NCI-H1048 (cell line): ENCODE data around the gene TMEM59.
"Not testable (repeated sequence)": the region's sequence is repeated elsewhere in the genome, so short reads cannot be mapped to it uniquely, and the experiment has no call there.

Source experiments
- DNase-seq: peaks from one replicate; lab custom pipeline; 2025; lab: John Stamatoyannopoulos, UW

TMEM59 gene

DNA sequence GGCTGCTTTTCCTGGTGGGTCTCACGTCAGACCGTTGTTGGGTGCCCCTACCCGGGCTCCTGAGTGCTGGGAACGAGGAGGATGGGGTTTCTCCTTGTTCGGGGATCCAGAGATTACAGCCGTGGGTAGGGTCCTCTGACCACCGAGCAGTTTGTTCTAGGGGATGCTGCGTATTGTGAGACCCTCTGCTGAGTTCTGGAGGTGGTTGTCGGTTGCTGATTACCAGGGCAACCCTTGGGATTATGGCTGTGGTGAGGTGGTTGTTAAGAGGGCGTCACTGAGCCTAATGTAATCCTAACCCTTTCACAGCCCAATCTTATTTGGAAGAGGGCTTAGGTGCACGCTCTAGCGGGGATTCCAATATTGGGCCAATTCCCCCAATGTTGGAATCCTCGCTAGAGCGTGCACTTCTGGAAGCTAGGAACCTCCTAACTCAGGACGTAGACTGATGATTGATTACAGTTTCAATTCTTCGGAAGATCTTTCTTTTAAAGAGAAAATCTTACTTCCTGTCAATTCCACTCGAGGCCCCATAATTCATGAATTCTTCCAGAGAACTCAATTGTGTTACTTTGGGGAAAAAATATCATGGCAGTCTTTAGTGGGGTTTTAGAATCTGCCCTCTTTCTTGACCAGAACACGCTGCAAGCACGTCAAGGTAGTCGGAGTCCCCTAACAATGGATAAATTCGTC, 887 bp upstream of the TMEM59 start:
- no peak for DNase-seq

DNA sequence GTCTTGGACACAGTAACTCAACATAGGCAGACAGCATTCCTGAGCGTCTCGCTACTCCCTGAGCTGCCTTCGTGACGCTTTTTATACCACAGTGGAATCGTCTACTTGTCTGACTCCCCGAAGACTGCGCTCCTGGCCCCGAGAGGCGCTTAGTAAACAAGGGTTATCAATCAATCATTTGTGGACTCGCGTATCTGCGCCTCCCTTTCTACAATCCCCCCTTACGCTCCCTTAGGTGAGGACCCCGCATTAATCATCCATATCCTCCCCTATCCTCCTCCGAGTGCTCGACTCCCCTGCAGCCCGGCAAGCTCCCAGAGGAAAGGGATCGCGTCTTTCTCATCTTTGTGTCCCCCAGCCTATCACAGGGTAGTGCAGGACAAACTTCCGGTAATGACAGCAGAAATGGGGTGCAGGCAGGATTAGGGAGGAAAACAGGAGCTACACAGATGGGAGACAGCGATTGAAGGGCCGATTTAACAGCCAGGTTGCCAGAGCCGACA, 522 bp downstream of the TMEM59 start:
- no peak for DNase-seq

DNA sequence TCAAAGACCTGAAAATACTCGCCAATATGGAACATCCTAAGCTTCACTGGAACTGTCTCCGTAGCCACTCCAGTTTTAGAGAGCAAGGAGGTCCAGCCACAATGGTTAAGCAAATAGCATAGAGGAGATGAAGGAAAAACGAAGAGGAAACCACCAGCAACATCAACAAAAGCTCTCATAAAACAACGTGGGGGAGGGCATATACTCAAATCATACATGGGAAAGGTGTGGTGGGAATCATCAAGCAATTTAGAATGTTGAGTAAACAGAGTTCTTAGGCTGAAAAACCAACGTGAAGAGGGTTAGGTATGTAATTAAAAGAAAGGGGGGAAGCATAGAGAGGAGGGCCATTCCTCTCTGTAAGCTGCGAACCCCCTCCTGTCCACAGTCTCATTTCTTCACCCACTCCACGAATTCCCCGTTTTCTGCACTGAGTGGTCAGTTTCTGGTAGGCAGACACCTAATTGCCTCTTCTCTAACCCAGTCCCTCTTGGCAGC, 1.0 kb downstream of the TMEM59 start:
- no peak for DNase-seq

DNA sequence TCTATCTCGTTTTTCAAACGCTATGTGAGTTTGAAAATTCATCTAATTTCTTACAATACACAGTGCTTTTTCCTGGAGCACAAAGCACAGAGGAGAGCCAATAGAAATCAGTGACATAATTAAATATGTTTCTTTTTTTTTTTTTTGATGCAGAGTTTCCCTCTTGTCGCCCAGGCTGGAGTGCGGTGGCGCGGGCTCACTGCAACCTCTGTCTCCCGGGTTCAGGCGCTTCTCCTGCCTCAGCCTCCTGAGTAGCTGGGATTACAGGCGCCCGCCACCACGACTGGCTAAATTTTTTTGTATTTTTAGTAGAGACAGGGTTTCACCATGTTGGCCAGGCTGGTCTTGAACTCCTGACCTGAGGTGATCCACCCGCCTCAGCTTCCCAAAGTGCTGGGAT, 2.6 kb downstream of the TMEM59 start:
- DNase-seq, result not testable (repeated sequence)

DNA sequence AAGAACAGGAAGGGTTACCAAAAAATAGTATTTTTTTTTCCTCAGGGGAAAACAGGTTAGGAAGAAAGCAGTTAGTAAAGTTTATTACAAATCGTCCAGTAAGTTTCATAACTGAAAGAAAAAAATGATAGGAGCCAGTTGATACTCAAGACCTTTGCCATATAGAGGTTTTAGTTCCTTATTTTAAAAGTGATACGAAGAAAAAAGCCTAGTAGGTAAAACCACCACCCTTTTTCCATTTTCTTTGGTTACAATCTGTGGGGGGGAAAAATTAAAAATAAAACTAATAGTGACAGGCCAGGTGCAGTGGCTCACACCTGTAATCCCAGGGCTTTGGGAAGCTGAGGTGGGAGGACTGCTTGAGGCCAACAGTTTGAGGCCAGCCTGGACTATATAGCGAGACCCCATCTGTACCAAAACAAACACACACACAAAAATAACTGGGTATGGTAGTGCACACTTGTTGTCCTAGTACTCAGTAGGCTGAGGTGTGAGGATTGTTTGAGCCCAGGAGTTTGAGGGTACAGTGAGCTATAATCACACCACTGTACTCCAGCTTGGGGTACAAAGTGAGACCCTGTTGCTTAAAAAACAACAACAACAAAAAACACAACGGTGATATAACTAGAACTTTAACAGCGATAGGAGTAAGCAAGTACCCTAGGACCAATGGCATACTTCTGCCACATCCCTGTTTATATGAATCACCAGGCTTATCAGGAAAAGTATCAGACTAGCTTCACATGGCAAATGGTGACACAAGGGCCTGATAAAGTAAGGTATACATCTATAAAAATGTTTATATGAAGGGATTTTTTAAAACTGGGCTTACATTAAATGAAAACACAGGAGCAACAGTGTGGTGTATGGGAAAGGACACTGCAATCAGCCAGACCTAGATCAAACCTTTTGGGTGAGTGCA, 5.4 kb downstream of the TMEM59 start:
- no peak for DNase-seq

DNA sequence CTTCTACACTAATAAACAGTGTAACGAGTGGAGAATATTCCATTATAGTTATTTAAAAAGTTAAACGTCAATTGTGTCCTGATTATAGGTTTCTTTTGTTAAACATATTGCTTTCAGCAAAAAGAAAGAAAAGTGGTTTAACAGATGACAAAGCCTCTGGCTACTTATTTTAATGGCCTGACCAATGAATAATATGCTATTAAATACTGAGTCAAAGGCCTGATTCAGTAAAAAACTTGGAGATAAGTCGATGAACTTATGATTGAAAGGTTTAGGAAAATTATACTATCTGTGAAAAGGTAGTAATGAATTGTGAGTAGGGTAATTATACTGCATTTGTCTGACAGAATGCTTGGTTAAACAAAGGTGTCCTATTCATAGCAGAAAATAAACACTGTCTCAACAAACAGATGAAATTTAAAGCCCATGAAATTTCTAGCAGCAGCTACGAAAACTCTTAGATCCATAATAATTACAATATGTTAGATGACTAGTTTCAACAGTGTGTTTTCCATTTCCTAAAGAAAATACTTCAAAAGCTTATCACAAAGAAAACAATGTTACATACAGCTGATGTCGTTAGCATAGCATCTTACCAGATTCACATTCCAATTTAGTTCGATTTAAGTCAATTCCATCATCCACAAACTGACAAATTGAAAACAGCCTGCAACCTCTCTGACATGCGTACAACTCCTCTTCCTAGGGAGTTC, 6.2 kb downstream of the TMEM59 start:
- no peak for DNase-seq

DNA sequence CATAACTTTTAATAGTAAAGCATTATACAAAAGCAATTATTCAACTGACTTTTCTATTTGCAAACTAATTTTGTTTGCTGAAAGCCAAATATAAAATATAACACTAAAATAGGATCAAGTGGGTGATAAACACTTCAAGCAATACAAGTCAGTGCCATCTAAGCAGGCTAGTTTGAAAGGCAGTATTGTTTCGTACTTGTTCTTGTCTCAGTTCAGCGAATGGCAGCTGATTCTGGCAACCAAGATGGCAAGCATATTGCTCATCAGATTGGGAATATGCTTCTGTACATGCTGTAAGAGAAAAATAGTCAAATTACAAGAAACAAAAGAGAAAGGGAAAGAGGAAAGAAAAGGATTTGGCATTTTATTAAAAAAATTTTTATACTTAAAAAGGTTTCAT, 7.5 kb downstream of the TMEM59 start:
- no peak for DNase-seq

DNA sequence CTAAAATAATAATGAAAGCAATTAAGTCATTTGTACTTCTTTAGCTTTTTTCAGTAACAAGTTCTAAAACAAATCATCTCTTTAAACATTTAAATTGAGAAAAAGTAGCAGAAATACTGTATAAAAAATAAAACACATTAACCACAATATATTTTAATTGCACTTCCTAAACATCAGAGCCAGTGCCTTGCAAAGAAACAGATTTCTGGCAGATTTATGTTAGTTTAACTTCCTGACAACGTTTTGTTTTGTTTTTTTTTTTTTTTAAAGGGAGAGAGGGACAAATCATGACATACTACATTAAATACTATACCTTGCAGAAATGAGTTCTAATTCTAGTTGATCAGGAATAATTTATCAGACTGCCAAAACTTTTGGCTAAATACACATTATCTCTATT, 11.2 kb downstream of the TMEM59 start:
- DNase-seq, result no peak

DNA sequence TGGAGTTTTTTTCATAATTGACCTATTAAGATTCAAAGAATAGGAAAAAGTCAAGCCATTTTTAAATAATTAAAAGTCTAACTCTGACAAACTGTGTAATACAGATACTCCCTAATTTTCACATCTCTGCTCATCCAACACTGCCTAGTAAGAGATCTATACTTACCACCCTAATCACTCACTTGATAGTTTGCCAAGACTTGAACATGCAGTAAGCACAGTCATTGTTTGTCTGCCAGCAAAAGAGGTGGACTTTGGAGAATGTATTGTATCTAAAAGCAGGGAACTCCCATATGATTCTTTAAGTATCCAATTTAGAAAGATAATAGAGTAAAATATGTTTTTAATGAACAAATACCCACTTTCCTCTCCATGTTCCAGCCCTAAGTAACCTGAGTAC, 15.5 kb downstream of the TMEM59 start:
- DNase-seq, result no peak

DNA sequence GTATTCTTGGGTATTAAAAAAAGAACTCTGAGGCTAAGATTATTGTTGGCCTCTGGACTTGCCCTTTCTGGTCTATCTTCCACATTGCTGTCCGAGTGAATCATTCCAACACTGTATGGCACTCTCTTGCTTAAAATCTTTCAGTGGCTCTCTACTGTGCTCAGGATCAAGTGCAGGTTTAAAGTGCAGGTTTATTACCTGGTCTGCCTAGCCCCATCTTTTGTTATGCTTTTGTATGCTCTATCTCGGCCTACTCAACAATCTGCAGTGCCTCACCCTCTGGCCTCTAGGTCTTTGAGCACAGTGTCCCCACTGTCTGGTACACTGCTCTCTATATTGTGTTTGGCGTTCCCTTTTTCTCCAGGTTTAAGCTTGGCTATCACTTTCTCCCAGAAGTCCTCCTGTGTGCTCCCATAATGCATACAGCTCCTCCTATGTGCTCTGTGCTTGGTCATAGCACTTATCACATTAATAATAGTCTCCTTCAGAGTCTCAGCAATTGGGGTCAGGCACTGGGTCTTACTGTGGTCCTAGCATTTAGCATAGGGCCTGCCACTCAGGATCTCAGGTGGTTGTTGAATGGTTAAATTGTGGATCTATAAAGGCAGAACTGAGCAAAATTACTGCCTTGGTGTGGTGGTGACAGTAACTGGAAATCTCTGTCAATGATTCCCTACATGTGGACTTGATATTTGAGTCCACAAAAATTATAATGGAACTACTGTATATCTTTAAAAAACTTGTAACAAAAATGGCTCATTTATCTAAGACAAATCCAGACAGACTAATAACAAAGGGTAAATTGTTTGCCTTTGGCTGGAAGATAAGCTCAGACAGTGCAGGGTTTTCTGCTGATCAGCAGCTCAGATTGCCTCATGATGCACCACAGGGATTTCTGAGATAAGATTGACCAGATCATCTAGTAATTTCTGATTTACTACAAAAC, 24.4 kb downstream of the TMEM59 start:
- no peak for DNase-seq

DNA sequence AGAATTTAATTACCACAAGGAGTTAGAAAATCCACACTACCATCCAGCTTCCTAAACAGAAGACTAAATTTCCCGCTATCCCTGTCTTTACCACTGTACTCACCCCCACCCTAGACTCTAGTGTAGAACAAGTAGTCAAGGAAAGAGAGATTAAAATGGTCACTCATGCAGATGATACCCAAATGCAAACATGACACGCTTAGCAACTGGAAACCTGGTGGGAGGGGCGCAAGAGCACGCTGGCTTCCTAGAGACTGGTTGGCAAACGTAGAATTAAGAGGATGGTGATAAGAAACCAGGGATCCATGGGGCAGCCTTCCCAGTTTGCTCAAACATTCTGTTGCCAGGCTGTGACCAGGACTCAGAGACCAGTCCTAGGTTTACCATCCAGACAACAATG, 25.2 kb downstream of the TMEM59 start:
- DNase-seq, result no peak

DNA sequence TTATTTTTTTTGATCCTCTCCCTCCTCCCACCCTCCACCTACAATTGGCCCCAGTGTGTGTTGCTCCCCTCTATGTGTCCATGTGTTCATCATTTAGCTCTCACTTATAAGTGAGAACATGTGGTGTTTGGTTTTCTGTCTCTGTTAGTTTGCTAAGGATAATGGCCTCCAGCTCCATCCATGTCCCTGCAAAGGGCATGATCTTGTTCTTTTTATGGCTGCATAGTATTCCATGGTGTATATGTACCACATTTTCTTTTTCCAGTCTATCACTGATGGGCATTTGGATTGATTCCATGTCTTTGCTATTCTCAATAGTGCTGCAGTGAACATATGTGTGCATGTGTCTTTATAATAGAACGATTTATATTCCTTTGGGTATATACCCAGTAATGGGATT, 28.2 kb downstream of the TMEM59 start:
- not testable (repeated sequence) for DNase-seq

DNA sequence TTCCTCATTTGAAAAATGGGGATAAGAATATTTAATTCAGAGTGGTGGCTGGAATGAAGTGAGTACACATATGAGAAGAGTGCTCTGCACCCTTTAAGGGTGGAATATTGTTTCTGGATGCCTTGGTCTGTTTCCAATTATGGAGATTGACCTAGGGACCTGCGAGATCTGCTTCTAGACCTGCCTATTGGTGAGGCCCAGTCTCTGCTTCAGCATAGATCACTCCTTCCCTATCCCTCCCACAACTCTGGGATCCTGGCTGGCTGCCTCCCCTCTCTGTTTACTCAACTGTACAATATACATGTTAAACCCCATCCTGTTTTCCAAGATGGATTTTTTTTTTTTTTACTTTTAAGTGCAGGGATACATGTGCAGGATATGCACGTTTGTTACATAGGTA, 28.6 kb downstream of the TMEM59 start:
- no peak for DNase-seq

DNA sequence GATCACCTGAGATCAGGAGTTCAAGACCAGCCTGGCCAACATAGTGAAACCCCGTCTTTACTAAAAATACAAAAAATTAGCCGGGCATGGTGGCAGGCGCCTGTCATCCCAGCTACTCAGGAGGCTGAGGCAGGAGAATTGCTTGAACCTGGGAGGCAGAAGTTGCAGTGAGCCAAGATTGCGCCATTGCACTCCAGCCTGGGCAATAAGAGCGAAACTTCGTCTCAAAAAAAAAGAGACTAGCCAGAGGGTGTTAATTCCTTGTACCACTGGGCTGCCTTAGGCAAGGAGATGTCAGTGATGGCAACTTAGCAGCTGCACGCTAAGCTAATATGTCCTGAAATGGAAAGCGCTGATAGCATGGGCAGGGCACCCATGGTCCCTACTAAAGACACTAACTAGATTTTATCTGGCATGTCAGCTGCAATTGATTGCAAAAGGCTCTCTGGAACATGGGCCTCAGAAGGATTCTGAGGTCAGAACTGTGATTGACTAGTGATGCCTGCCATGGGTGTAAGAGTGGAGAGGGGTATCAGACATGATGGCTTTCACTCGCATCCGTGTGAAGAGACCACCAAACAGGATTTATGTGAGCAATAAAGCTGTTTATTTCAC, 33.3 kb downstream of the TMEM59 start:
- DNase-seq, result not testable (repeated sequence)

DNA sequence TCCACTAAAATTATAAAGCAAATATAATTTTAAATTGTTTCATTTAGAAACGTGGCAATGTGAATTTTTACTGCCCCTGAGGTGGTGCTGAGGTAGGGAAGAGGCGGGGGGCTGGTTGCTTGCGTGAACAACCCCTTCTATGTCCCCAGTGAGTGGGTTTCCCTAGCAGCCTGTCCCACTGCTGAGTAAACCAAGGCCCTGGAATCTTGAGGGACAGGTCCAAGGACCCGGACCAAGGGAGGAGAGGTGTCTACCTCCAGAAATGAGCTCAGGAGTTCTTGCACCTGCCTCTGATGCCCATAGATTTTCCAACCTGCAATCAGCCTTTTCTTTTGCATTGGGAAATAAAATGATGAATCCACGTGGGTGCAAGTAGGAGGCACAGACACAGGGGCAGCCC, 34.4 kb downstream of the TMEM59 start:
- DNase-seq, result no peak

DNA sequence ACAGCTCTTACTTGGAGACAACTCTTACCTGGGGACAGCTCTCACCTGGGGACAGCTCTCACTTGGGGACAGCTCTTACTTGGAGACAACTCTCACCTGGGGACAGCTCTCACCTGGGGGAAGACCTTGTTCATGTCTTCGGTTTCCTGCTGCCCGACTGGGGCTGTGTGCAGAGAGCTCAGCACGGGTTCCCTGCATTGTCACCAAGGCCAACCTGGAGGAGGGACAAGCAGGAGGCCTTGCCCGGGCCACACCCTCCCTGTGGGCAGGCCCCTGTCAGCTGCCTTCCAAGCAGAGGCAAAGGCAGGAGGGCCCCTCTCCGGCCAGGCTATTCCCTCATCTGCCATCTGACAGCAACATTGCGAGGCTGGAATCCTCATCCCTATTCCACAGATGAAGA, 35.0 kb downstream of the TMEM59 start, which contains the start of gene LDLRAD1:
Gene LDLRAD1 (minus strand): TSS at position 208 of the 400 bp plus-strand sequence. CDS start 74 bp downstream, at position 134.
- DNase-seq, result no peak

DNA sequence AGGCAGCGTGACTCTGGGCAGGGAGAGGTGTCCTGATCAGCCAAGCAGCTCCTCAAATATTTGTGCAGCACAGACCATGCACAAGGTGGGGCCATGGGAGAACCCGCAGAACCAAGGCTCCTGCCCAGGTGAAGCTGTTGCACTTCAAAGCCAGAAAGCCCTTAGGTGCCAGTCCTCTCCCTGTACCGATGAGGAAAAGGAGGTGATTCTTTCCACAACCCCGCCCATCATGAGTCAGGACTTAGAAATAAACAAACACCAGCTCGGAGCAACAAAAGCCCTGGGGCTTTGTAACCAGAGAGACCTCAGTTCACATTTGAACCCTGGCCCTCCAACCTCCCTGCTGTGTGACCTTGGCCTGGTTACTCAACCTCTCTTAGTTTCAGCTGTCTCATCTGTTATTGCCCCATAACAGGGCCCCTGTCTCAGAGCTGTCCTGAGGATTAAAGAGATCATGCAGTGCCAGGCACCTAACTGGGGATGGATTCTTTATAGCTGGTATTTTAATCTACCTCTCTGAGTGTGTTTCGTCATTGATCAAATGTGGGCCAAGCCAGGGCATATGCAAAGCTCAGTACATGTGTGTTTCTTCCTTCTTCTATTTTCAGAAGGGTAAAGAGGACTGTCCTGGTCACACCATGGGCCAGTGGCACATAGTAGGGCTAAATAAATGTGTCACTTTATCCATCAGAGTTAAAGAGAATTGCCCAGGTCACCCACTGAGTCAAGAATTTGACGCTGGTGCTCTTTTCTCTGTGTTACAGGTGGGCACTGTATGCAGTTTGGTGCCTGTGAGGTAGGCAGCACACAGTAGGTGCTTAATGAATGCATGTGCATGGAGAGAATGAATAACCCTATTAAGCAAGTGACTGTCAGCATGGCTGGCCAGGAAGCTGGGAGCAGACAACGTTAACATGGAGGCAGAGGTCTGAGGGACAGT, 36.4 kb downstream of the TMEM59 start:
- DNase-seq, result no peak

DNA sequence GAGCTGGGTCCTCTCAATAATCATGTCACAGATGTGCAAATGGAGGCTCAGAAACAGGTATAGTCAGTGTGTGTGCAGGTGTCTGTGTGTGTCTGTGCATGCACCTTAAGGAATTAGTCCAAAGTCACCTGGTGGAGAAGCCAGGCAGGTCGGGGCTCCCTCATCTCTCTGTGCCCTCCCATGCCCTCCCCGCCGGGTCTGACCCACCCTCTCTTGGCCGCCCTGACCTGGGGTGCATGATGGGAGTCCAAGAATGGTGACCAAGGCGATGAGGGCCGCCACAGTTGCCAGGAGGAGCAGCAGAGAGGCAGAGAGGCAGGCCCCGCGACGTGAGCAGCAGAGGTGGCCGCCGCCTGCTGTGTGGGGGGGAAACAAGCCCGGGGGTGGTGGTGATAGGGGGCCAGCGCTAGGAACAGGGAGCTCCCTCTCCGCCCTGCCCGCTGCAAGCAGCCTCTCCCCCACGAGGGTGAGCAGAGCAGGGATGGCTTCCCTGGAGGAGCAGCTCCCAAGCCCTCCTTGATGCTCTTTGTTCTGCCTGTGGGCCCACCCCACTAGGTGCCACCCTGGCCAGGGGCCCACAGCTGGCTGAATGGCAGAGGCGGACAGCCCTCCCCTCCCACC, 38.9 kb downstream of the TMEM59 start:
- DNase-seq, result no peak

DNA sequence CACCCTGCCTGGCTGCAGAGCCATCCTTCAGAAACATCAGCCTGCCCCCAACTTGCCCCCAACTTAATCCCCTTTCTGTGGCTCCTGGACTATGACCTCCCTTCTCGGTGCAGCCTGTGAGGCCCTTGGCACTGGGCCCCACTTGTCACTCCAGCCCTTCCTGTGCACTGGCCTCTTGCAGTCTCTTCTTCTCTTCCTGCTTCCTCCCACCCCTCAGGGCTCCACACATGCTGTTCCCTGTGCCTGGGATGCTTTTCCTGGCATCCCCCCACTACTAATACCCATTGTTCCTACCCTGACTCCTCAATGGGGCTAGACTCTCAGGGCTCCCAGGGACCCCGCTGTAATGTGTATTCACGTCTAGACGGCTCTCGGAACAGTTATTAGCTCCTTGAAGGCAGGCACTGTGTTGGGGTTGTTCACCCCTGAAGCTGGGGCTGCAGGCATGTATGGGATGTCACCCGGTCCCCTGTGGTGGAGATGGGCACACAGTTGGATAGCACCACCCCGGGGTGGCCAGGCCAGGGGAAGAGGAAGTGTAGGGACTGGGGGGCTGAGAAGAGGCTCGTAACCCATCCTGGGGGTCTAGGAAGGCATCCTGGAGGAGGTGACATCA, 39.5 kb downstream of the TMEM59 start:
- no peak for DNase-seq
